Colonic mucosa (tissue), 4 donors: ENCODE data around the gene GSN. TPM values are rescaled to one million over a fixed set of nuclear protein-coding genes. Genes with fewer than 3 reads are reported as not detected.

Source experiments
- DNase-seq: peaks from one replicate; pipeline ENCODE4 v3.0.0-alpha.2; 2020
- H3K27ac ChIP-seq: fragments of 200-600 bp; one replicate; pipeline ENCODE4 v1.8.0; 2021
- H3K27me3 ChIP-seq: fragments of 200-600 bp; one replicate; pipeline ENCODE4 v1.8.0; 2021
- H3K36me3 ChIP-seq: fragments of 200-600 bp; one replicate; pipeline ENCODE4 v1.8.0; 2021
- H3K4me1 ChIP-seq: fragments of 200-600 bp; one replicate; pipeline ENCODE4 v1.8.0; 2021; ENCODE audit warnings: mild to moderate bottlenecking
- H3K4me3 ChIP-seq: fragments of 200-600 bp; one replicate; pipeline ENCODE4 v1.8.0; 2021
- H3K9ac ChIP-seq, 2 donors: one replicate each; pipeline ENCODE4 v1.7.0; 2013; ENCODE audit warnings: control low read depth in 2 of 2, low read depth in 2 of 2, low read length in 2 of 2
- H3K9me3 ChIP-seq: fragments of 200-600 bp; one replicate; pipeline ENCODE4 v1.8.0; 2021
- CTCF ChIP-seq: fragments of 200-600 bp; IDR thresholded peaks from one replicate; pipeline ENCODE4 v1.8.0; 2022; ENCODE audit warnings: antibody characterized with exemption, mild to moderate bottlenecking
- intact Hi-C: fragments of 100-400 bp; cut with DNase I; formaldehyde crosslinking; loops from one replicate; pipeline ENCODE4 v1.14.1; 2022
- total RNA-seq, 2 donors: library from RNA; stranded (reverse); fragmentation: NEBNext Ultra II Directional in 1 of 2; extraction: Animal tissue kit (Norgen Biotek cat#: 25700) in 1 of 2; gene quantifications; one replicate each; pipeline ENCODE4 v1.2.1, GENCODE V29; 2021
- donor health status: healthy.
- donor health status: DM: no; HTN: no; CAD: no.
- donor health status: DM: no; HTN: no; CAD: no.

The GSN gene
- total RNA-seq, 2 donors from 2014 or later, result 413 to 553 TPM

DNA sequence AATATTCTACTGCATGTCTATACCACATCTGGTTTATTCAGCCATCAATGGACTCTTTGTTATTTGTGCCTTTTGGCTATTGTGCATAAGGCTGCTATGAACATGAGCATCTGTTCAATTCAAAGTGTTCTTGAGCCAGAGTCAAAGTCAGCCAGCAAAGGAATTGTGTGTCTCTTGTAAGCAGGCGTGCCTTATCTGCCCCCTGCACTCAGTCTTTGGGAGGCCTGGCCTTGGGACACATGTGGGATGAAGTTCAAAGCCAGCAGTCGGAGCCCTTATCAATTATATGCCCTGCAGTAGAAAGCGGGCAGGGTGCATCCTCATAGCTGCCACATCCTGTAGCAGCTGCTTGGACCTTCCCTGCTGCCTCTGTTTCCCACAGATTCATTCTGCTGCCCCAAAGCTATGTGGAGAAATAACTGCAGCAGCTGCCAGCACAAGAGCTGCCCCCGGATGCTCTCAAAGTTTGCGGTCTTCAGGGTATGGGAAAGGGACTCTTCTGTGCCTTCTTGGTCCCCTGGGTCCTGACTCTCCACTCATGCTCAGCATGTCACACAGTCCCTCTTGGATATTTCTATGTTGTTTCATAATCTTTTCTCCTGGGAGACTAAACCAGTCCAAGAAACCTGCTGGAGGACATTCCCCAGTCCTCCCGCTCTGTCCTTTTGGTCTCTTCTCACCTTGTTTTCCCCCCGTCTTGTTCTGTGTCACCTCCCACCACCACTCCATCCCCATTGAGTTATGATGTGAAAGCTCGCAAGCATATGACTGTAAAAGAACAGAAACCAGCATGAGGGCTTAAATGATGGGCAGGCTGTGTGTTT is 66.2 kb downstream of the GSN start:
- no peak overlapping the region for H3K27ac ChIP-seq
- no peak for TF ChIP-seq CTCF
- no peaks in the 10 kb centered on the region for H3K4me1 ChIP-seq
- intact Hi-C loops, result no loop called here
- DNase-seq, result no peak
- H3K9me3 ChIP-seq, result no peaks in the 10 kb centered on the region
- no peaks in the 10 kb centered on the region for H3K27me3 ChIP-seq
- no peak overlapping the region for H3K4me3 ChIP-seq
- H3K36me3 ChIP-seq, result peaks cover 17% of the 10 kb centered on the region
- no peak overlapping the region for H3K9ac ChIP-seq

GRCh38 chr9:121336665-121337064 is 68.7 kb downstream of the GSN start:
- no peaks in the 10 kb centered on the region for H3K9me3 ChIP-seq
- H3K27me3 ChIP-seq, result no peaks in the 10 kb centered on the region
- no peak overlapping the region for H3K4me3 ChIP-seq
- H3K4me1 ChIP-seq, result no peaks in the 10 kb centered on the region
- intact Hi-C loops, result no loop called here
- TF ChIP-seq CTCF, result no peak
- H3K9ac ChIP-seq, result no peak overlapping the region
- no peak for DNase-seq
- peaks cover 3% of the 10 kb centered on the region for H3K36me3 ChIP-seq
- H3K27ac ChIP-seq, result no peak overlapping the region

DNA sequence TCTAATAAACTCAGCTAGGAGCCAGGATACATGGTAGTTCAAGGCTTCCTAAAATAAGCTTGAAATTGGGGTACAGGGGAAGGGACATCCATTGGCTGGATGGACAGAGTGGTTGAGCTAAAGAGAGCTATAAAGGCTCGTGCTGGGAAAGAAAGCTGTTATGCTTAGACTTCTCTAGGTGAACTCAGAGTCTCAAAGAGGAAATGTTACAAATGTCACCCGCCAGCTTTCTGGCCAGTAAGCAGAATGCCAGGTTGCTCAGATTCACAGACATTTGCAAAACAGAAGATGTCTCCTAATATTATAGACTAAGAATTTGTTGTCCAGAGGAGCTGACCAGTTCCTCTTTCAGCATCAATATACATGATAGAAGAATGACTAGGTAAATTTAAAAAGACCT is 71.5 kb downstream of the GSN start:
- no peaks in the 10 kb centered on the region for H3K36me3 ChIP-seq
- no peaks in the 10 kb centered on the region for H3K4me1 ChIP-seq
- H3K9ac ChIP-seq, result no peak overlapping the region
- H3K9me3 ChIP-seq, result no peaks in the 10 kb centered on the region
- intact Hi-C loops, result no loop called here
- H3K27ac ChIP-seq, result no peak overlapping the region
- no peak for DNase-seq
- no peak for TF ChIP-seq CTCF
- no peak overlapping the region for H3K4me3 ChIP-seq
- H3K27me3 ChIP-seq, result no peaks in the 10 kb centered on the region

DNA sequence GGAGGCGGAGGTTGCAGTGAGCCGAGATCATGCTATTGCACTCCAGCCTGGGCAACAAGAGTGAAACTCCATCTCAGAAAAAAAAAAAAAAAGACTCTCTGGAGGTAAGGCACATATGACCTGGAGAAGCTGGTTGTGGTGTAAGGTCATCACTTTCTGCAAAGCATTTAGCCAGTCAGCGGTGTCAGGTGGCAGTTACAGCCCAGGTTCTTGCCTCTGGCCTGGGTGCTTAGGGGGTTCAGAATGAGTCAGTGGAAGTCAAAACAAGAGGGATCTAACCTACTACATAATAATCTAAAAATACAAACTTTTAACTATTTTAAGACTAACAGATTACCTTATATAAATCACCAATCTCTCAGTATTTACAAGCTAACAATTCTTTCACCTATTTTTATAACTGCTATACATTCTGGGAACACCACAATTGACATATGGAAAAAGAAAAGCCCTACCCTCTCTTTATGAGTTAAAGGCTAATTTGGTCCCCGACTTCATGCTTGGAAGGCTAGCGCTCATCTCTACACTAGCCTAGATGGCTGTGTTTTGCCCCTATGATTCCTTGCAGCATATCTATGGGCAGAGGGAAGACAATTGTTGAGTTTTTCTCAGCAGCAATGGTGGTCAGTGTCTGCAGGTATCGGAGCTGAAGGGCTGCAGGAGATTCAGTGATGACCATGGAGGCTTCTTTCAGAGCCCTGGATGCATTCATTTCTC is 72.9 kb downstream of the GSN start:
- no peak overlapping the region for H3K27ac ChIP-seq
- DNase-seq, result no peak
- H3K9me3 ChIP-seq, result no peaks in the 10 kb centered on the region
- intact Hi-C loops, result no loop called here
- H3K4me3 ChIP-seq, result no peak overlapping the region
- H3K36me3 ChIP-seq, result no peaks in the 10 kb centered on the region
- no peak for TF ChIP-seq CTCF
- no peaks in the 10 kb centered on the region for H3K4me1 ChIP-seq
- H3K9ac ChIP-seq, result no peak overlapping the region
- H3K27me3 ChIP-seq, result no peaks in the 10 kb centered on the region

GRCh38 chr9:121344184-121344583 is 76.2 kb downstream of the GSN start:
- no peaks in the 10 kb centered on the region for H3K9me3 ChIP-seq
- H3K27ac ChIP-seq, result no peak overlapping the region
- H3K36me3 ChIP-seq, result no peaks in the 10 kb centered on the region
- no peak for TF ChIP-seq CTCF
- H3K4me1 ChIP-seq, result no peaks in the 10 kb centered on the region
- no peaks in the 10 kb centered on the region for H3K27me3 ChIP-seq
- H3K9ac ChIP-seq, result no peak overlapping the region
- intact Hi-C loops, result no loop called here
- DNase-seq, result no peak
- H3K4me3 ChIP-seq, result no peak overlapping the region
